ENCODE measurements around the gene PRDM16.

DNA sequence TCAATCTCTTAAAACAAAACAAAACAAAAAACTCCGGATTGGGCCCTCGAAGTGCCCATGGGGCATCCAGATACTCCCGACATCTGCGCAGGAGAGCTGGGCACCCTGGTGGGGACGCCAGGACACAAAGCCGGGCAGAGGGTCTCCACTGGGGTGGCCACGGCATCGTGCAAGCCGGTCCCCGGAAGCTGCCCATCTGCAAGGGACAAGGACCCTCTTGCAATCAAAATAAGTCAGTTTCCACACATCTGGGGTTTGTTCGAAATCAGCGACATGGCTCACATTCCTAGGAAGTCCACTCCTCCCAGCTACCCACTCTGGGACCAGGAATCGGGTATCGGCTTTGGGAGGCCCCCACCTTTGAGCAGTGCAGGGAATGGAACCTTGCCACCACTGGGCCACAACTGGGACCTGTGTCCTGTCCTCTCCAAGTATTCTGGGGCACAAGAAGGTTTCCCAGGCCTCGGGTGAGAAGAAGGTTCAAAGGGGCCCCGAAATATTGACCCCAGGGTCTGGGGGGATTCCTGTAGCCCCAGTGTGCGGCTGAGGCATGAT lies 4.6 kb upstream of the PRDM16 start:
- TF ChIP-seq, protein P1, sequence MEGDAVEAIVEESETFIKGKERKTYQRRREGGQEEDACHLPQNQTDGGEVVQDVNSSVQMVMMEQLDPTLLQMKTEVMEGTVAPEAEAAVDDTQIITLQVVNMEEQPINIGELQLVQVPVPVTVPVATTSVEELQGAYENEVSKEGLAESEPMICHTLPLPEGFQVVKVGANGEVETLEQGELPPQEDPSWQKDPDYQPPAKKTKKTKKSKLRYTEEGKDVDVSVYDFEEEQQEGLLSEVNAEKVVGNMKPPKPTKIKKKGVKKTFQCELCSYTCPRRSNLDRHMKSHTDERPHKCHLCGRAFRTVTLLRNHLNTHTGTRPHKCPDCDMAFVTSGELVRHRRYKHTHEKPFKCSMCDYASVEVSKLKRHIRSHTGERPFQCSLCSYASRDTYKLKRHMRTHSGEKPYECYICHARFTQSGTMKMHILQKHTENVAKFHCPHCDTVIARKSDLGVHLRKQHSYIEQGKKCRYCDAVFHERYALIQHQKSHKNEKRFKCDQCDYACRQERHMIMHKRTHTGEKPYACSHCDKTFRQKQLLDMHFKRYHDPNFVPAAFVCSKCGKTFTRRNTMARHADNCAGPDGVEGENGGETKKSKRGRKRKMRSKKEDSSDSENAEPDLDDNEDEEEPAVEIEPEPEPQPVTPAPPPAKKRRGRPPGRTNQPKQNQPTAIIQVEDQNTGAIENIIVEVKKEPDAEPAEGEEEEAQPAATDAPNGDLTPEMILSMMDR (IDR thresholded peaks at IDR 0.05; ENCODE audit: insufficient read depth, low read depth, low read length): no peak
- no peak for TF ChIP-seq EZH2 (IDR thresholded peaks at IDR 0.05; ENCODE audit: insufficient read depth, low read length)

Data from astrocyte (in vitro differentiated cells and primary cell).